Omental fat pad (tissue), 4 donors: ENCODE results near the gene KRTAP20-4. TPM values are rescaled to one million over a fixed set of nuclear protein-coding genes. Genes with fewer than 3 reads are reported as not detected.

ENCODE experiments used
- ATAC-seq: fragments of 150-250 bp; one replicate; pipeline ENCODE4 v1.9.1; 2016; ENCODE audit warnings: mild to moderate bottlenecking, moderate library complexity; ENCODE audit not compliant: low FRiP score
- DNase-seq: peaks from one replicate; pipeline ENCODE4 v3.0.0-alpha.2; 2019; ENCODE audit warnings: low spot score
- total RNA-seq, 4 donors: library from RNA; depleted of rRNA; stranded (reverse); fragments of >200 nt; gene quantifications; one replicate each; pipeline ENCODE4 v1.1.0, GENCODE V29; 2016
- TF ChIP-seq, protein P1 (sequence below), 3 donors: fragments of 450-650 bp; IDR thresholded peaks; one replicate each; pipeline ENCODE4 v1.5.1; 2016 to 2017; ENCODE audit warnings: antibody characterized with exemption in 3 of 3, mild to moderate bottlenecking in 3 of 3, moderate library complexity in 2 of 3

The KRTAP20-4 gene
- total RNA-seq, 4 donors from 2014 or later, result not detected

DNA sequence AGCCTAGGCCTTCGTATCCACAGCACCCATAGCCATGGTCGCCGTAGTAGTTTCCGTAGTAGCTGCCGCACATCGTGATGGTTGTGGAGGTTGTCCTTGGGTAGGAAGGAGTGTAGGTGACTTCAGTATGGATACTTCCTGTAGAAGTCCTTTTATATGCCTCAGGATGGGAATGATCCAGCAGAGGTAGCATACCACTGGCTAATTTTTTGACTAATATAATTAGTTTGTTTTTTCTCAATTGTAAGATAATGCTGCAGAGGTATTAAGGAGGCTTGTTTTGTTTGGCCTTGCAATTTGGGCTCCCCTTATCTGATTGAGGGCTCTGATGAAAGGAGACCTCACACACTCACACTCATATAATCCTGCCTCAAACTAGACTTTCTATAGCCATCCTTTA lies 21.6 kb upstream of the KRTAP20-4 start, which contains the start of gene KRTAP6-2:
KRTAP6-2 (minus strand) TSS at position 101 of the 400 bp plus-strand sequence; CDS start at position 73, 28 bp downstream.
- ATAC-seq, result no peak
- no peak for DNase-seq
- TF ChIP-seq, protein P1, sequence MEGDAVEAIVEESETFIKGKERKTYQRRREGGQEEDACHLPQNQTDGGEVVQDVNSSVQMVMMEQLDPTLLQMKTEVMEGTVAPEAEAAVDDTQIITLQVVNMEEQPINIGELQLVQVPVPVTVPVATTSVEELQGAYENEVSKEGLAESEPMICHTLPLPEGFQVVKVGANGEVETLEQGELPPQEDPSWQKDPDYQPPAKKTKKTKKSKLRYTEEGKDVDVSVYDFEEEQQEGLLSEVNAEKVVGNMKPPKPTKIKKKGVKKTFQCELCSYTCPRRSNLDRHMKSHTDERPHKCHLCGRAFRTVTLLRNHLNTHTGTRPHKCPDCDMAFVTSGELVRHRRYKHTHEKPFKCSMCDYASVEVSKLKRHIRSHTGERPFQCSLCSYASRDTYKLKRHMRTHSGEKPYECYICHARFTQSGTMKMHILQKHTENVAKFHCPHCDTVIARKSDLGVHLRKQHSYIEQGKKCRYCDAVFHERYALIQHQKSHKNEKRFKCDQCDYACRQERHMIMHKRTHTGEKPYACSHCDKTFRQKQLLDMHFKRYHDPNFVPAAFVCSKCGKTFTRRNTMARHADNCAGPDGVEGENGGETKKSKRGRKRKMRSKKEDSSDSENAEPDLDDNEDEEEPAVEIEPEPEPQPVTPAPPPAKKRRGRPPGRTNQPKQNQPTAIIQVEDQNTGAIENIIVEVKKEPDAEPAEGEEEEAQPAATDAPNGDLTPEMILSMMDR (IDR thresholded peaks at IDR 0.05), result no peak

- DNase-seq (no peak), ATAC-seq (no peak)
- TF ChIP-seq, protein P1 (IDR thresholded peaks at IDR 0.05), result no peak
Measured at GRCh38 chr21:30600787-30601186, 19.6 kb upstream of the KRTAP20-4 start, which contains the start of gene KRTAP22-1. TSS of gene KRTAP22-1 (plus strand) at chr21:30601087.

DNA sequence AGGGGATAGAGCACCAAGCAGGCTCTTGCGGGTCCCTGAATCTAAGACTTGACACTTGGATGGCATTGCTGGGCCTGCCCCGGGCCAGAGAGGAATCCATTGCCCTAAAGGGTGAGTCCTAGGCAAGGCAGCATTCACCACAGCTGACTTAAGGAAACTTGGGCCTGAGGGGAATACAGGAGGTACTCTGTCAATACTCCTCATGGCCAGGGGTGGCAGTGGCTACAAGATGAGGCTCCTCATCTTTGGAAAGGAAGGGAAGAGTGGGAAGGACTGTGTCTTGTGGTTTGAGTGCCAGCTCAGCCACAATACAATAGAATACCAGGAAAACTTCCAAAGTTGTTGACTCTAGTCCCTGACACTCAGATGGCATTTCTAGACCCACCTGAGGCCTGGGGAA lies 14.5 kb upstream of the KRTAP20-4 start:
- no peak for ATAC-seq
- DNase-seq, result no peak
- TF ChIP-seq, protein P1 (IDR thresholded peaks at IDR 0.05), result no peak

GRCh38 chr21:30612132-30612531 lies 8.3 kb upstream of the KRTAP20-4 start:
- ATAC-seq (no peak), DNase-seq (no peak)
- TF ChIP-seq, protein P1 (IDR thresholded peaks at IDR 0.05), result no peak

GRCh38 chr21:30613836-30614235 lies 6.6 kb upstream of the KRTAP20-4 start, which contains the start of gene KRTAP6-1:
TSS of gene KRTAP6-1 (minus strand) at chr21:30613930. CDS start at chr21:30613904, 26 bp downstream.
- DNase-seq (no peak), ATAC-seq (no peak)
- TF ChIP-seq, protein P1 (IDR thresholded peaks at IDR 0.05), result no peak

- TF ChIP-seq, protein P1 (IDR thresholded peaks at IDR 0.05), result no peak
- ATAC-seq (no peak), DNase-seq (no peak)
Measured at GRCh38 chr21:30615199-30615598, 5.2 kb upstream of the KRTAP20-4 start.

- DNase-seq (no peak), ATAC-seq (no peak)
- TF ChIP-seq, protein P1 (IDR thresholded peaks at IDR 0.05), result no peak
Measured at GRCh38 chr21:30616125-30616524, 4.3 kb upstream of the KRTAP20-4 start, which contains the start of gene KRTAP20-1. TSS of gene KRTAP20-1 (plus strand) at chr21:30616425. CDS start at chr21:30616455, 30 bp downstream.
